AG04450 (cell line): ENCODE results near the gene ZBTB40. TPM values are rescaled to one million over a fixed set of nuclear protein-coding genes. Genes with fewer than 3 reads are reported as not detected.

Experiments used
- CTCF ChIA-PET: fragments of 300-600, 350-600 bp; formaldehyde crosslinking; extraction: SDS; loops from one replicate; lab custom pipeline; 2022; ENCODE audit warnings: antibody characterized with exemption, inconsistent platforms; lab: Charles Lee
- POLR2A ChIA-PET: fragments of 350-600 bp; formaldehyde crosslinking; extraction: SDS; loops from one replicate; lab custom pipeline; 2021; ENCODE audit warnings: antibody characterized with exemption, inconsistent platforms; lab: Yijun Ruan, JAX
- DNase-seq: peaks from one replicate; pipeline ENCODE4 v3.0.0-alpha.2; 2011; ENCODE audit warnings: low read depth, low spot score
- H3K27ac ChIP-seq: one replicate; pipeline ENCODE4 v1.5.1; 2012; ENCODE audit warnings: low read depth, low read length, control low read depth
- H3K27me3 ChIP-seq: one replicate; pipeline ENCODE4 v1.6.0; 2012; ENCODE audit warnings: low read length; ENCODE audit not compliant: control insufficient read depth, insufficient read depth
- H3K4me3 ChIP-seq: 2 replicates; pipeline ENCODE4 v1.5.1; 2011; ENCODE audit warnings: mild to moderate bottlenecking, low read depth, low read length, control low read depth
- H3K9me3 ChIP-seq: 2 replicates; pipeline ENCODE4 v1.5.1; 2012; ENCODE audit warnings: low read length; ENCODE audit not compliant: control insufficient read depth, insufficient read depth
- polyA plus RNA-seq: library from polyadenylated mRNA; depleted of rRNA; stranded (reverse); fragments of >200 nt; gene quantifications from 2 replicates; pipeline ENCODE4 v1.2.3, GENCODE V29; 2011
- TF ChIP-seq, protein P1 (sequence below): IDR thresholded peaks from 2 replicates; pipeline ENCODE4 v1.5.1; 2011; ENCODE audit warnings: low read depth, low read length, control low read depth, inconsistent platforms

The ZBTB40 gene
- polyA plus RNA-seq, 1 experiment = 5.9 TPM

DNA sequence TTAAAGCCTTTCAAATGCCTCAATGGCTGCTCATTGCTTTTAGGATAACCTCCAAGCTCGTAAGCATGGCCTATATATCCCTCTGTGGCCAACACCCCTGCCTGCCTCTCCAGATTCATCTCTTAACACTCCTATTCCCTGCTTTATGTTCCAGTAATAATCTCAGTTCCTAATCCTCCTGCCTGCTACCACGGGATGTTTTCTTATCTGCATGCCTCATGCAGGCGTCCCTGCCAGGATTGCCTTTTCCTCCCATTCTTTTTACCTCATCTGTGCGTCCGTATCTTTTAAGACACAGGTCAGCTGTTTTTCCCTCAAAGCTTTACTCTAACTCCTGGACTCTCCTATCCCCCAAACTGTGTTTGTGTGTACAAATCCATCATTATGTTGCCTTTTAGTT is 36.1 kb downstream of the ZBTB40 start:
- Histone ChIP-seq H3K9me3 (no peaks in the 10 kb centered on the region), H3K27me3 (no peaks in the 10 kb centered on the region), H3K27ac (no peak overlapping the region), H3K4me3 (no peak overlapping the region)
- CTCF ChIA-PET = interaction anchor here (1.2 kb wide), 1 partner anchor 40 kb away, joined by 3 read pairs; no protein-coding TSS in a partner anchor
- TF ChIP-seq, protein P1, sequence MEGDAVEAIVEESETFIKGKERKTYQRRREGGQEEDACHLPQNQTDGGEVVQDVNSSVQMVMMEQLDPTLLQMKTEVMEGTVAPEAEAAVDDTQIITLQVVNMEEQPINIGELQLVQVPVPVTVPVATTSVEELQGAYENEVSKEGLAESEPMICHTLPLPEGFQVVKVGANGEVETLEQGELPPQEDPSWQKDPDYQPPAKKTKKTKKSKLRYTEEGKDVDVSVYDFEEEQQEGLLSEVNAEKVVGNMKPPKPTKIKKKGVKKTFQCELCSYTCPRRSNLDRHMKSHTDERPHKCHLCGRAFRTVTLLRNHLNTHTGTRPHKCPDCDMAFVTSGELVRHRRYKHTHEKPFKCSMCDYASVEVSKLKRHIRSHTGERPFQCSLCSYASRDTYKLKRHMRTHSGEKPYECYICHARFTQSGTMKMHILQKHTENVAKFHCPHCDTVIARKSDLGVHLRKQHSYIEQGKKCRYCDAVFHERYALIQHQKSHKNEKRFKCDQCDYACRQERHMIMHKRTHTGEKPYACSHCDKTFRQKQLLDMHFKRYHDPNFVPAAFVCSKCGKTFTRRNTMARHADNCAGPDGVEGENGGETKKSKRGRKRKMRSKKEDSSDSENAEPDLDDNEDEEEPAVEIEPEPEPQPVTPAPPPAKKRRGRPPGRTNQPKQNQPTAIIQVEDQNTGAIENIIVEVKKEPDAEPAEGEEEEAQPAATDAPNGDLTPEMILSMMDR = no peak
- no peak for DNase-seq
- POLR2A ChIA-PET = no interaction called here

DNA sequence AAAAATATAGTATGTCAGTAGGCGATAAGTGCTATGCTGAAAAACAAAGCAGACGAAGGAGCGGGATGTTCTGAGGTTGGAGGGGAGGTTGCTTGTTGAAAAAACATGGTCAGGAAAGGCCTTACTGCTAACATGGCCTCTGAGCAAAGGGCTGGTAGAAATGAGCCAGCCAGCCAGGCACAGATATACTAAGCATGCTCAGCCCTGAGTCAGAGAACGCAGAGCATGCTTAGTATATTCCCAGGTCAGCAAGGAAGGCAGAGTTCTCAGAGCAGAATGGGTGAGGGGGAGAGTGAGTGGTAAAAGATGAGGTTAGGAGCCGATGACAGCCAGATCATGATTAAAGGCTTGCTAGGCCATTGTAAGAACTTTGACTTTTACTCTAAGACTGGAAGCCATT is 36.7 kb downstream of the ZBTB40 start:
- TF ChIP-seq, protein P1 = no peak
- Histone ChIP-seq H3K27me3 (no peaks in the 10 kb centered on the region), H3K9me3 (no peaks in the 10 kb centered on the region), H3K4me3 (no peak overlapping the region), H3K27ac (no peak overlapping the region)
- CTCF ChIA-PET = interaction anchor here (1.2 kb wide), 1 partner anchor 40 kb away, joined by 3 read pairs; no protein-coding TSS in a partner anchor
- POLR2A ChIA-PET = no interaction called here
- DNase-seq = no peak

DNA sequence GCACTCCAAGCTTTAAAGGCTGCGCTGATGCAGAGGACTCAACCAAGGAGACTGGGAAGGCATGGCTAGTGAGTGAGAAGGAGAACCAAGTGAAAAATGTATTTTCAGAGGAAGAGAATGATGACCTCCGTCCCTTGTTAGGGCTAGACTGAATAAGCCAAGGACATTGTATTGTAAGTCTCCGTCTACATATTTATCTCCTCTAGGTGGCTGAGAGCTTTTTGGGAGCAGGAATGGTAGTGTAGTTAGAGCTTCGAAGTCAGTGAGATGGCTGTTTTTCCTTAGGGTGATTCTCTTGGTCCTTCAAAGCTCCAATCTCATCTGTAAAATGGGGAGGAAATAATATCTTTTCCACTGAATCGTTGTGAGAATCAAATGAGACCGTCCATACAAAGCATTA is 37.6 kb downstream of the ZBTB40 start:
- TF ChIP-seq, protein P1 = no peak
- ChIA-PET CTCF (no interaction called here), POLR2A (interaction anchor here (0.9 kb wide), 1 partner anchor 15 kb away, joined by 4 read pairs; no protein-coding TSS in a partner anchor)
- Histone ChIP-seq H3K27me3 (no peaks in the 10 kb centered on the region), H3K9me3 (no peaks in the 10 kb centered on the region), H3K4me3 (no peak overlapping the region), H3K27ac (no peak overlapping the region)
- no peak for DNase-seq

DNA sequence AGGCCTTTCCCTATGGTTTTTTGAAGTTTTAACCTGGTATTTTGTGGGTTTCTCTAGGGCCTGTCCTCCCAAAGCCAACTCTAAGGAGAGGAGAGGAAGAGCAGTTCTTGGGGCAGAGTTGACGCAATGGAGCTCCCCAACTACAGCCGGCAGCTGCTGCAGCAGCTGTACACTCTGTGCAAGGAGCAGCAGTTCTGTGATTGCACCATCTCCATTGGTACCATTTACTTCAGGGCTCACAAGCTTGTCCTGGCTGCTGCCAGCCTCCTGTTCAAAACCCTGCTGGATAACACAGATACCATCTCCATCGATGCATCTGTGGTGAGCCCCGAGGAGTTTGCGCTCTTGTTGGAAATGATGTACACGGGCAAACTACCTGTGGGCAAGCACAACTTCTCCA is 38.2 kb downstream of the ZBTB40 start:
- DNase-seq = no peak
- TF ChIP-seq, protein P1 = no peak
- ChIA-PET POLR2A (interaction anchor here (0.9 kb wide), 1 partner anchor 14 kb away, joined by 4 read pairs; no protein-coding TSS in a partner anchor), CTCF (no interaction called here)
- Histone ChIP-seq H3K4me3 (no peak overlapping the region), H3K27ac (no peak overlapping the region), H3K9me3 (no peaks in the 10 kb centered on the region), H3K27me3 (no peaks in the 10 kb centered on the region)

DNA sequence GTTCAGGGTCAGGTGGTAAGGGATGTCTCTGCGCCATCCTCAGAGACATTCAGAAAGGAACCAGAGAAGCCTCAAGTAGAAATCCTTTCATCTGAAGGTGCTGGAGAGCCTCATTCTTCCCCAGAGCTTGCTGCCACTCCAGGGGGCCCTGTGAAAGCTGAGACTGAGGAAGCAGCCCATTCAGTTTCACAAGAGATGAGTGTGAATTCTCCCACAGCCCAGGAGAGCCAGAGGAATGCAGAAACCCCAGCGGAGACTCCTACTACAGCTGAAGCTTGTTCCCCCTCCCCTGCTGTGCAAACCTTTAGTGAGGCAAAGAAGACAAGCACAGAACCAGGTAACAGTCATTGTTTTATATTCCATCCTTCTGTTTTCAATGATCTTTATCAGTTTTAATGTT is 38.7 kb downstream of the ZBTB40 start:
- TF ChIP-seq, protein P1 = no peak
- H3K4me3 ChIP-seq = no peak overlapping the region
- H3K9me3 ChIP-seq = no peaks in the 10 kb centered on the region
- no peaks in the 10 kb centered on the region for H3K27me3 ChIP-seq
- ChIA-PET POLR2A (interaction anchor here (0.9 kb wide), 1 partner anchor 14 kb away, joined by 4 read pairs; no protein-coding TSS in a partner anchor), CTCF (no interaction called here)
- no peak overlapping the region for H3K27ac ChIP-seq
- DNase-seq = no peak
